A172 (cell line): ENCODE measurements around the gene CCR5. TPM values are rescaled to one million over a fixed set of nuclear protein-coding genes. Genes with fewer than 3 reads are reported as not detected.

Experiments
- DNase-seq: peaks from one replicate; pipeline ENCODE4 v3.0.0-alpha.2; 2015; ENCODE audit warnings: low spot score
- total RNA-seq: library from RNA; depleted of rRNA; stranded (reverse); fragments of >200 nt; shearing (Covaris generic); gene quantifications from 2 replicates; pipeline ENCODE4 v1.2.3, GENCODE V29; 2014

Gene CCR5
- total RNA-seq, 1 experiment from 2014 or later: not detected

DNA sequence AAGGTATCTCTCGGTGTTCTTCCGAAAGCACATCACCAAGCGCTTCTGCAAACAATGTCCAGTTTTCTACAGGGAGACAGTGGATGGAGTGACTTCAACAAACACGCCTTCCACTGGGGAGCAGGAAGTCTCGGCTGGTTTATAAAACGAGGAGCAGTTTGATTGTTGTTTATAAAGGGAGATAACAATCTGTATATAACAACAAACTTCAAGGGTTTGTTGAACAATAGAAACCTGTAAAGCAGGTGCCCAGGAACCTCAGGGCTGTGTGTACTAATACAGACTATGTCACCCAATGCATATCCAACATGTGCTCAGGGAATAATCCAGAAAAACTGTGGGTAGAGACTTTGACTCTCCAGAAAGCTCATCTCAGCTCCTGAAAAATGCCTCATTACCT is 12.3 kb upstream of the CCR5 start:
- DNase-seq: no peak

DNA sequence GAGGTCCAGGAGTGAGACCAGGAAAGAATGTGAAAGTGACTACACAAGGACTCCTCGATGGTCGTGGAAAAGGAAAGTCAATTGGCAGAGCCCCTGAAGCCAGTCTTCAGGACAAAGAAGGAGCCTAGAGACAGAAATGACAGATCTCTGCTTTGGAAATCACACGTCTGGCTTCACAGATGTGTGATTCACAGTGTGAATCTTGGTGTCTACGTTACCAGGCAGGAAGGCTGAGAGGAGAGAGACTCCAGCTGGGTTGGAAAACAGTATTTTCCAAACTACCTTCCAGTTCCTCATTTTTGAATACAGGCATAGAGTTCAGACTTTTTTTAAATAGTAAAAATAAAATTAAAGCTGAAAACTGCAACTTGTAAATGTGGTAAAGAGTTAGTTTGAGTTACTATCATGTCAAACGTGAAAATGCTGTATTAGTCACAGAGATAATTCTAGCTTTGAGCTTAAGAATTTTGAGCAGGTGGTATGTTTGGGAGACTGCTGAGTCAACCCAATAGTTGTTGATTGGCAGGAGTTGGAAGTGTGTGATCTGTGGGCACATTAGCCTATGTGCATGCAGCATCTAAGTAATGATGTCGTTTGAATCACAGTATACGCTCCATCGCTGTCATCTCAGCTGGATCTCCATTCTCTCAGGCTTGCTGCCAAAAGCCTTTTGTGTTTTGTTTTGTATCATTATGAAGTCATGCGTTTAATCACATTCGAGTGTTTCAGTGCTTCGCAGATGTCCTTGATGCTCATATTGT is 10.8 kb upstream of the CCR5 start:
- peak; percentile 45 for DNase-seq

DNA sequence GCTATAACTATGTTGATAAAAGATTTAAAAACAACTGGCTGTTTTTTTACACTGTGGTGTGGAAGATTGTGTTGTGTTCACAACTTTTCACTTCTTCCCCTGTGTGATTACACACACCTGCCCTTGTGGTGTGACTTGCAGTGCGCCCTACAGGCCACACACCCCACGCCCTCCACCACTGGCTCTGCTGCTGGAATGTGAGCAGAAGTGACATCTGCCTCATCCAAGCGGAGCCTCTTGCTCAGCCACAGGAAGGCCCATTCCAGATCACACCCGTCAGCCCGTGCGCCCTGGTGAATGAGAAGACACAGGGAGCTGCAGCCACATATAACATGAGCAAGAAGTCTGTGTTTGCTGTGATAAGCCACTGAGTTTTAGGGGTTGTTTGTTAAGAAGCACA is 9.8 kb upstream of the CCR5 start:
- DNase-seq: no peak

DNA sequence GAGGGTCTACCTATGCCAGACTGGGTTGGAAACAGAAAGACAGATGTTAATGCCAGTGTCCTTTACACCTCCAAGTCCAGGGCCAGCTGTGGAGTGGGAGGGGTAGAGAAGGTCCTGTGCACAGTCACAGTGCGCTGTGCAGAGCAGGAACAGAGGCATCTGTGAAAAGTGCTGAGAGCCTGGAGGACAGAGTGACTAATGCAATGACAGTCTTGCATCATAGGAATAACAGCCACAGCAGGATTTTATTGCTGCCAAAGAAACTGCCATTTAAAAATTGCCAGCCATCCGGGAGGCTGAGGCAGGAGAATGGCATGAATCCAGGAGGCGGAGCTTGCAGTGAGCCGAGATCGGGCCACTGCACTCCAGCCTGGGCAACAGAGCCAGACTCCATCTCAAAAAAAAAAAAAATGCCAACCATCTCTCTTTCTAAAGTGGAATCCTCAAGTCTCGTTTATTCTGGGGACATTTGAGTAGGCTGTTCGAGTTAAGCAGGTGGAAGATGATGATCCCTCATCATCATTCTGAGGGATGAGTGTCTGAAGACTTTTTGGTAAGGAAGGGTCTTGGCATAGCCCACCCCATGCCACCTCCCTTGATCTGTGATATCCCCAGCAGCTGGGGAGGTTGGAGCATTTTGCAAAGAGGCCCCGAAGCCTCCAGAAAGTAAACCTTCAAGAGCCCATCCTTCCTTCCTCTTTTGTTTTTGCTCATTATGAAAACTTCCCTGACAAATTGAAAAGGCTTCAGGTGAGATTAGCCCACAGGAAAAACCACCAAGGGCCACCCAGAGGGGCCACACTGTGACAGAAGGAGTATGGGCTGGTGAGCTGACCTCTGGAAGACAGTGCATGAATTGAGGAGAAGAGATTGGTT is 9.1 kb upstream of the CCR5 start:
- peak; percentile 57 for DNase-seq

DNA sequence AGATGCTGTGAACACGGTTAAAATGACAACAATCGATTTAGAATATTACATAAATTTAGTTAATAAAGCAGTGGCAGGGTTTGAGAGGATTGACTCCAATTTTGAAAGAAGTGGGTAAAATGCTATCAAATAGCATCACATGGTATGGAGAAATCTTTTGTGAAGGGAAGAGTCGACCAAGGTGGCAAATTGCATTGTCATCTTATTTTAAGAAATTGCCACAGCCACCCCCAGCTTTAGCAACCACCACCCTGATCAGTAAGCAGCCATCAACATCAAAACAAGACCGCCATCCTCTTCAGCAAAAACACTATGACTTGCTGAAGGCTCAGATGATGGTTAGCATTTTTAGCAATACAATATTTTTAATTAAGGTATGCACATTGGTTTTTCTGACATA is 5.7 kb upstream of the CCR5 start:
- DNase-seq: no peak

DNA sequence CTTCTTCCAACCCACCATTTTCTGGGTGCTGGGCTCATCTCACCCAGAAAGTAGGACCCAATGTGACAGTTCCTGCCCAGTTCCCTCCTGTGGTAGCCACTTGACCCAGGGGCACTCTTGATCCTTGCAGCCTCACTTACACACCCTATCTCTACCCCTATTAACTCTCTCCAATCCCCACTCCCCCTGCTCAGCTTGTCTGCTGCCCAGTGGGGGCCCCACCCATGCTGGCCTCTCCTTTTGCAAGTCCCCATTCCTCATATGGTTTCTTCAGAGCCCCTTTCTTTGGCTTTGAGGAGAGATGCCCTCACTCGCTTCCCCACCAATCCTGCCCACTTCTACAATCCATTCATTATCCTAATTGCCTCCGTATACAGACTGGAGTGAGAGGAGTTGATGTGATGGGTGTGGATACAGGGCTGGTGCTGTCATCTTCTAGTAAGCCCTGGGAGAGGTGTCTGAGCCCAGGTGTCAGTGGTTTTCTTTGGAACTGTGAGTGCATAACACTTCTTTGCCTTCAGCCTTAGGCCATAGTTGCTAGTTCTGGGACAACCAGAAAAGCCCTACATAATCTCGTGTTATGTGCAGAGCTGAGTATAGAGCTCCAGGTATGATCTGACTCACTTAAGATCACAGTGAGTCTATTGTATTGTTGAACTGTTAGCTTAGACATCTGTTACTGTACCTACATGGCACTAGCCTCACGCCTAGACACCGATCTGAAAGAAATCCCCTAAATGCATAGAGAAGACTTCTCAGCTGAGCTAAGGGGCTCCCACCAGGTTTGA is 4.8 kb upstream of the CCR5 start:
- no peak for DNase-seq

DNA sequence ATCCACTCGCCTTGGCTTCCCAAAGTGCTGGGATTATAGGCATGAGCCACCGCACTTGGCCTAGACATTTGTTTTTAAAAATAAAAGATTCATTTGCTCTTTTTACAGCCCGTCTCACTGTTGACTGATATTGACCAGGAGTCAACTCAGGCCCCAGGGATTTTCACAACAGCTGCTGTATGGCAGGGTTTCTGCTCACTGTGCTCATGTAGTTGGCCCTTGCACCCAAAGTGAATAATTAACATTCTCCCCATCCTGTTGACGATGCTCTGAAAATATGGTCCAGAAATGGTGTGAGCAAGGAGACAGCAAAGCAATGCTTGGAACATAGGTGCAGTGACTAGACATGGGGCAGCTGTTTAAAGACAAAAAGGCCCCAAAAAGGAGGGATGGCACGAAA is 2.9 kb upstream of the CCR5 start:
- no peak for DNase-seq

DNA sequence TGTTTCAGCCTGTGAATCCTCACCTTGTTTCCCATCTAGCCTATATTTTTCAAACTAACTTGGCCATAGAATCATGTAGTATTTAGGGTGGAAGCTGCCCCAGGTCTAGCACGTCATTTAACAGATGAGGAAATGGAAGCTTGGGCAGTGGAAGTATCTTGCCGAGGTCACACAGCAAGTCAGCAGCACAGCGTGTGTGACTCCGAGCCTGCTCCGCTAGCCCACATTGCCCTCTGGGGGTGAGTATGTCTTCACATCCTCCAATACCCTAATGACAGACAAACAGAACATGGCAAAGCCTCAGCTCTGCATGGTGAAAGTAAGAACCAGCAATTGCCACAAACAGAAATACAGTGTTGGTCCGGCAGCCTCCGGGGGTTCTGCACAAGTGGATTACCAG is 2.2 kb upstream of the CCR5 start:
- DNase-seq: no peak

DNA sequence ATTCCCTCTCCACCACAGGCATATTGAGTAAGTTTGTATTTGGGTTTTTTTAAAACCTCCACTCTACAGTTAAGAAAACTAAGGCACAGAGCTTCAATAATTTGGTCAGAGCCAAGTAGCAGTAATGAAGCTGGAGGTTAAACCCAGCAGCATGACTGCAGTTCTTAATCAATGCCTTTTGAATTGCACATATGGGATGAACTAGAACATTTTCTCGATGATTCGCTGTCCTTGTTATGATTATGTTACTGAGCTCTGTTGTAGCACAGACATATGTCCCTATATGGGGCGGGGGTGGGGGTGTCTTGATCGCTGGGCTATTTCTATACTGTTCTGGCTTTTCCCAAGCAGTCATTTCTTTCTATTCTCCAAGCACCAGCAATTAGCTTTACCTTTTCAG is 1.6 kb upstream of the CCR5 start:
- DNase-seq: no peak

DNA sequence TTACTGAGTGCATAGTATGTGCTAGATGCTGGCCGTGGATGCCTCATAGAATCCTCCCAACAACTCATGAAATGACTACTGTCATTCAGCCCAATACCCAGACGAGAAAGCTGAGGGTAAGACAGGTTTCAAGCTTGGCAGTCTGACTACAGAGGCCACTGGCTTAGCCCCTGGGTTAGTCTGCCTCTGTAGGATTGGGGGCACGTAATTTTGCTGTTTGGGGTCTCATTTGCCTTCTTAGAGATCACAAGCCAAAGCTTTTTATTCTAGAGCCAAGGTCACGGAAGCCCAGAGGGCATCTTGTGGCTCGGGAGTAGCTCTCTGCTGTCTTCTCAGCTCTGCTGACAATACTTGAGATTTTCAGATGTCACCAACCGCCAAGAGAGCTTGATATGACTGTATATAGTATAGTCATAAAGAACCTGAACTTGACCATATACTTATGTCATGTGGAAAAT is 1.0 kb upstream of the CCR5 start:
- no peak for DNase-seq

DNA sequence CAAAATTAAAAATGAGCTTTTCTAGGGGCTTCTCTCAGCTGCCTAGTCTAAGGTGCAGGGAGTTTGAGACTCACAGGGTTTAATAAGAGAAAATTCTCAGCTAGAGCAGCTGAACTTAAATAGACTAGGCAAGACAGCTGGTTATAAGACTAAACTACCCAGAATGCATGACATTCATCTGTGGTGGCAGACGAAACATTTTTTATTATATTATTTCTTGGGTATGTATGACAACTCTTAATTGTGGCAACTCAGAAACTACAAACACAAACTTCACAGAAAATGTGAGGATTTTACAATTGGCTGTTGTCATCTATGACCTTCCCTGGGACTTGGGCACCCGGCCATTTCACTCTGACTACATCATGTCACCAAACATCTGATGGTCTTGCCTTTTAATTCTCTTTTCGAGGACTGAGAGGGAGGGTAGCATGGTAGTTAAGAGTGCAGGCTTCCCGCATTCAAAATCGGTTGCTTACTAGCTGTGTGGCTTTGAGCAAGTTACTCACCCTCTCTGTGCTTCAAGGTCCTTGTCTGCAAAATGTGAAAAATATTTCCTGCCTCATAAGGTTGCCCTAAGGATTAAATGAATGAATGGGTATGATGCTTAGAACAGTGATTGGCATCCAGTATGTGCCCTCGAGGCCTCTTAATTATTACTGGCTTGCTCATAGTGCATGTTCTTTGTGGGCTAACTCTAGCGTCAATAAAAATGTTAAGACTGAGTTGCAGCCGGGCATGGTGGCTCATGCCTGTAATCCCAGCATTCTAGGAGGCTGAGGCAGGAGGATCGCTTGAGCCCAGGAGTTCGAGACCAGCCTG is 984 bp downstream of the CCR5 start:
- no peak for DNase-seq

DNA sequence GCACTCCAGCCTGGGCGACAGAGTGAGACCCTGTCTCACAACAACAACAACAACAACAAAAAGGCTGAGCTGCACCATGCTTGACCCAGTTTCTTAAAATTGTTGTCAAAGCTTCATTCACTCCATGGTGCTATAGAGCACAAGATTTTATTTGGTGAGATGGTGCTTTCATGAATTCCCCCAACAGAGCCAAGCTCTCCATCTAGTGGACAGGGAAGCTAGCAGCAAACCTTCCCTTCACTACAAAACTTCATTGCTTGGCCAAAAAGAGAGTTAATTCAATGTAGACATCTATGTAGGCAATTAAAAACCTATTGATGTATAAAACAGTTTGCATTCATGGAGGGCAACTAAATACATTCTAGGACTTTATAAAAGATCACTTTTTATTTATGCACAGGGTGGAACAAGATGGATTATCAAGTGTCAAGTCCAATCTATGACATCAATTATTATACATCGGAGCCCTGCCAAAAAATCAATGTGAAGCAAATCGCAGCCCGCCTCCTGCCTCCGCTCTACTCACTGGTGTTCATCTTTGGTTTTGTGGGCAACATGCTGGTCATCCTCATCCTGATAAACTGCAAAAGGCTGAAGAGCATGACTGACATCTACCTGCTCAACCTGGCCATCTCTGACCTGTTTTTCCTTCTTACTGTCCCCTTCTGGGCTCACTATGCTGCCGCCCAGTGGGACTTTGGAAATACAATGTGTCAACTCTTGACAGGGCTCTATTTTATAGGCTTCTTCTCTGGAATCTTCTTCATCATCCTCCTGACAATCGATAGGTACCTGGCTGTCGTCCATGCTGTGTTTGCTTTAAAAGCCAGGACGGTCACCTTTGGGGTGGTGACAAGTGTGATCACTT is 2.0 kb downstream of the CCR5 start:
- peak; percentile 37 for DNase-seq

DNA sequence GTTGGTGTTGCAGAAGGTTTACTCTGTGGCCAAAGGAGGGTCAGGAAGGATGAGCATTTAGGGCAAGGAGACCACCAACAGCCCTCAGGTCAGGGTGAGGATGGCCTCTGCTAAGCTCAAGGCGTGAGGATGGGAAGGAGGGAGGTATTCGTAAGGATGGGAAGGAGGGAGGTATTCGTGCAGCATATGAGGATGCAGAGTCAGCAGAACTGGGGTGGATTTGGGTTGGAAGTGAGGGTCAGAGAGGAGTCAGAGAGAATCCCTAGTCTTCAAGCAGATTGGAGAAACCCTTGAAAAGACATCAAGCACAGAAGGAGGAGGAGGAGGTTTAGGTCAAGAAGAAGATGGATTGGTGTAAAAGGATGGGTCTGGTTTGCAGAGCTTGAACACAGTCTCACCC is 4.0 kb downstream of the CCR5 start:
- no peak for DNase-seq

DNA sequence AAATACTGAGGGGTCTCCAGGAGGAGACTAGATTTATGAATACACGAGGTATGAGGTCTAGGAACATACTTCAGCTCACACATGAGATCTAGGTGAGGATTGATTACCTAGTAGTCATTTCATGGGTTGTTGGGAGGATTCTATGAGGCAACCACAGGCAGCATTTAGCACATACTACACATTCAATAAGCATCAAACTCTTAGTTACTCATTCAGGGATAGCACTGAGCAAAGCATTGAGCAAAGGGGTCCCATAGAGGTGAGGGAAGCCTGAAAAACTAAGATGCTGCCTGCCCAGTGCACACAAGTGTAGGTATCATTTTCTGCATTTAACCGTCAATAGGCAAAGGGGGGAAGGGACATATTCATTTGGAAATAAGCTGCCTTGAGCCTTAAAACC is 4.5 kb downstream of the CCR5 start:
- DNase-seq: no peak

DNA sequence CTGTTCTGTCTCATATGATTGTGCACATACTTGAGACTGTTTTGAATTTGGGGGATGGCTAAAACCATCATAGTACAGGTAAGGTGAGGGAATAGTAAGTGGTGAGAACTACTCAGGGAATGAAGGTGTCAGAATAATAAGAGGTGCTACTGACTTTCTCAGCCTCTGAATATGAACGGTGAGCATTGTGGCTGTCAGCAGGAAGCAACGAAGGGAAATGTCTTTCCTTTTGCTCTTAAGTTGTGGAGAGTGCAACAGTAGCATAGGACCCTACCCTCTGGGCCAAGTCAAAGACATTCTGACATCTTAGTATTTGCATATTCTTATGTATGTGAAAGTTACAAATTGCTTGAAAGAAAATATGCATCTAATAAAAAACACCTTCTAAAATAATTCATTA is 5.1 kb downstream of the CCR5 start:
- DNase-seq: no peak

DNA sequence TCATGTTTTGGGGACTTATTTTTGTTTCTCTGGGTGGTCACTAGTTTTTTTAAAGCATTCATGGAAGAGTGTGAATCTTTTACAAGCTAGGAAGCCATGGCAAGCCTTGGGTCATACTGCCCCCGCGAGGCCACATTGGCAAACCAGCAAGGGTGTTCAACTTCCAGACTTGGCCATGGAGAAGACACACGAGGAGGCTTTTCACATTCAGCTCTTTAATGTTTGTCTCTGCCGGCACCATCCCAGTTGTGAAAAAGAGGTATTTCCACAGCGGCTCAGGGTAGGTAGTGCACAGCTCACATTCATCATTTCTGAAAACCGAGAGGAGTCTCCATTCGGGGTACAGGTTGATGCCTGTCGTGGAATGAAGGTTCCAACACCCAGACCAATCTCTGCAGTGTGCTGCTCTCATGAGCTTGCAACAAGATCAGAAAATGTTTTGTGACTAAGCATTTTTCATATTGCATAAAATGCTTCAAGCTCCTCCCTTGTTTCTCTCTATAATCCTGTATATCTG is 7.7 kb downstream of the CCR5 start:
- DNase-seq: peak; percentile 55

DNA sequence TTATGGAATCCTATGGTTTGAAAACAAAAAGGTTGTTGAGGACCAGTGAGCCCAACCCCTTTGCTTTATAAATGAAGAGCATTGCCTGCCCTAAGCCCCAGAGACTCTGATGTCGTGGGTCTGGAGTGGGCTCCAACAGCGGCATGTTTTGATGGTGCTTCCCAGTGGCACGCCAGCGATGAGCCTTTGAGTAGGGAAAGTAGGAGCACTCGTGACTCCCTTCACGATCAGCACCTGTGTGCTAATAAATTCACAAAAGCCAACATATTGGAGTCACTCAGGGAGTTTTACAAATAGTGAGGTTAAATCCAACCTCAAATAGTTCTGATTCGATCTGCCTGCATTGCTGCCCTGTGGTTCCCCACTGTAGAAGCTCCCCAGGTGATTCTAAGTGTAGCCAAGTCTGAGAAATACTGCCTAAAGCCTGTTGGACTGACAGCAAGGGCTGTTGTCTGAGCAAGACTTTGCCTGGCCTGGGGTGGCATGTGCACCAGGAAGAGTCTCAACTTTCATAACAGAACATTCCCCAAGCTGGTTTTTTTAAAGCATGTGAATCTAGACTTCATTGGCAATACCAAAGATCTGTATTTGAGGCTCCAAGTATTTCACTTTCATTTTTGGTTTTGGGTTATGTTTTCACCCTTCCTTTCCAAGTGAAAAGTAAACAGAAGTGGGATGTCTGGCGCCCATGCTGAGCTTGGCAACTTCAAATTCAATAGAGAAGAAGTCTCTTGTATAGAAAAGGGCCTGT is 9.9 kb downstream of the CCR5 start:
- DNase-seq: no peak

DNA sequence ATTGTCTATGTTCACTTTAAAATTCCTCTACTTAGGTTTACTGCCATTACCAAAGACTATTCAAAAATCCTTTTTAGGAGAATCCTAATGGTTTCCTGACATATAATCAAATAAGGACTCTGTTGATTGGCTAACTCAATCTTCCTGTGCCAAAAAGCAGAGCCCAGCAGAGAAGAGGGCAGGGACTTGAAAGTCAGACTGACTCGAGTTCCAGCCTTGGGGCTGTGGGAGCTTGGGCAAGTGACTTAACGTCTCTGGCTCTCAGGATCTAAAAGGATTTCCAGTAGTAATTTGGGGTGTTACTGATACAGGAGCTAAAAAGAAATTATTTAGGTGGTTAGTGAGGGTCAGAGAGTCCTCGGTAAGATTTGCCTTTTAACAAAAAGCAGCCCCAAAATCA is 10.9 kb downstream of the CCR5 start:
- DNase-seq: no peak

DNA sequence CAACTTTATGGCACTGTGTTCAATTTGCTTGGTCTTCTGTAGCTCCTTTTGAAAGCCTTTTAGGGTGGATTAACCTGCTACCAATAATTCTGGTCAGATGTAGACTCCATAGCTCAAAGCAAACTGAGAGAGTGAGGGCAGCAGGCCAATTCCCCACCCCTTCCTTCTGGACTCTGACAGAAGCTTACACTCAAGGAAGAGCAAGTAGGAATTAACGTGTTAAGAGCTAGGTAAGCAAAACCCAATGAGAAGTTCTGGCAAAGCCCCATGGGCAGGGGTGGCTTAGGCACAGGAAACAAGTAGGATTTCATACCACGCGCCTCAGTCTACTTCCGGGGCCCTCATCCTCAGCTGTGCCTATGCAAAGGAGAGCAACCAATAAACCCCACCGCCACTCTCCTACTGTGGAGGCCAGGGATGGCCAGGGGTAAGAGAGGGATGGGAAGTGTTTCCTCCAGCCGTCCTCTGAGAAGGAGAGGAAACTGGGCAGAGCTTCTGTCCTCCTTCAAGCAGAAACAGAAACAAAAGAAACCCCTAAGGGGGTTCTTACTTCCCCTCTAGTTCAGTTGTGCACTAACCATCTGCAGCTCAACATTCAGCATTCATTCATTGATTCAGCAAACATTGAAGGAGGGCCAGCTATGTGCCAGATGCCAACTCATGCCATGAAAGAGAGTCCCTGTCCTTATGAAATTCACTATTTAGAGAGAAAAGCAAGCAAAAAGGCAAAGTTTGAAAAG is 12.6 kb downstream of the CCR5 start:
- no peak for DNase-seq
